A549 (cell line): ENCODE data around the gene CEL. TPM values are rescaled to one million over a fixed set of nuclear protein-coding genes. Genes with fewer than 3 reads are reported as not detected.

ENCODE experiments used
- ATAC-seq, 2 experiments: fragments of 200-7000 bp in 1 of 2; fragments of >200 bp in 1 of 2; cut with Nextera tagmentation in 1 of 2; cut with Tn5 transposase in 1 of 2; 3 replicates each; pipeline versions ENCODE4 v1.8.0 to v1.9.1; 2018 to 2020; ENCODE audit warnings: mild to moderate bottlenecking in 1 of 2, moderate library complexity in 1 of 2
- CTCF ChIA-PET: fragments of 300-600 bp; sonication (Branson Sonifier 250); formaldehyde crosslinking; extraction: SDS; loops from one replicate; lab custom pipeline; 2021; ENCODE audit warnings: antibody characterized with exemption, inconsistent platforms; lab: Yijun Ruan, JAX
- POLR2A ChIA-PET: fragments of 350-600 bp; formaldehyde crosslinking; extraction: SDS; loops from one replicate; lab custom pipeline; 2021; ENCODE audit warnings: antibody characterized with exemption, inconsistent platforms; lab: Yijun Ruan, JAX
- DNase-seq, 2 experiments: peaks; one replicate each; pipeline versions ENCODE4 v3.0.0 to v3.0.0-alpha.2; 2011 to 2016; ENCODE audit warnings: low read depth in 1 of 2, low spot score in 1 of 2
- FAIRE-seq: peaks from 2 replicates; lab custom pipeline; 2011; peaks lifted over from hg19 to GRCh38; lab: Jason Lieb, UNC
- H3K27ac ChIP-seq, 2 experiments: fragments of >200 bp; sonication (Bioruptor Twin); formaldehyde crosslinking; 3 replicates each; pipeline ENCODE4 v1.5.1; 2016 to 2017
- H3K4me1 ChIP-seq: fragments of >200 bp; sonication (Bioruptor Twin); formaldehyde crosslinking; 3 replicates; pipeline ENCODE4 v1.6.1; 2016
- H3K4me2 ChIP-seq: fragments of >200 bp; sonication (Bioruptor Twin); formaldehyde crosslinking; 3 replicates; pipeline ENCODE4 v1.6.1; 2016
- H3K4me3 ChIP-seq: fragments of >200 bp; sonication (Bioruptor Twin); formaldehyde crosslinking; 3 replicates; pipeline ENCODE4 v1.5.1; 2016
- H3K9me3 ChIP-seq: fragments of >200 bp; sonication (Bioruptor Twin); formaldehyde crosslinking; 3 replicates; pipeline ENCODE4 v1.6.1; 2016
- CTCF ChIP-seq: fragments of >200 bp; sonication (Bioruptor Twin); formaldehyde crosslinking; IDR thresholded peaks from 3 replicates; pipeline ENCODE4 v1.5.1; 2016
- HDAC2 ChIP-seq: fragments of 200-600 bp; sonication (generic); IDR thresholded peaks from 2 replicates; pipeline ENCODE4 v1.6.1; 2016
- HES2 ChIP-seq: fragments of >200 bp; sonication (Bioruptor Twin); formaldehyde crosslinking; IDR thresholded peaks from 2 replicates; pipeline ENCODE4 v1.6.1; 2016
- HEYL ChIP-seq: fragments of 250-450 bp; sonication (Bioruptor Pico); IDR thresholded peaks from 2 replicates; pipeline ENCODE4 v1.8.0; 2021; ENCODE audit warnings: mild to moderate bottlenecking, moderate library complexity
- HOXB13 ChIP-seq: fragments of 250-450 bp; sonication (Bioruptor Pico); IDR thresholded peaks from 2 replicates; pipeline ENCODE4 v1.5.0; 2020; ENCODE audit warnings: low read depth, mild to moderate bottlenecking, moderate library complexity
- HOXB5 ChIP-seq: fragments of 250-450 bp; sonication (Bioruptor Pico); IDR thresholded peaks from 2 replicates; pipeline ENCODE4 v1.5.0; 2020; ENCODE audit warnings: mild to moderate bottlenecking, moderate library complexity
- JUN ChIP-seq, 2 experiments: fragments of >200 bp; sonication (Bioruptor Twin); formaldehyde crosslinking; IDR thresholded peaks; 2 replicates in 1 of 2; 3 replicates in 1 of 2; pipeline ENCODE4 v1.6.1; 2016 to 2017
- JUNB ChIP-seq: fragments of >200 bp; sonication (Bioruptor Twin); formaldehyde crosslinking; IDR thresholded peaks from 2 replicates; pipeline ENCODE4 v1.6.1; 2016
- MAFK ChIP-seq: fragments of 450-650 bp; IDR thresholded peaks from 2 replicates; pipeline ENCODE4 v1.6.1; 2014; ENCODE audit not compliant: partially characterized antibody
- RFX5 ChIP-seq: fragments of 450-650 bp; IDR thresholded peaks from 2 replicates; pipeline ENCODE4 v1.7.1; 2014; ENCODE audit warnings: antibody characterized with exemption, mild to moderate bottlenecking, moderate library complexity
- RNF2 ChIP-seq: fragments of 200-600 bp; sonication (generic); IDR thresholded peaks from 2 replicates; pipeline ENCODE4 v1.6.1; 2016; ENCODE audit warnings: low read depth, mild to moderate bottlenecking, antibody characterized with exemption, moderate library complexity, borderline replicate concordance
- ZC3H11A ChIP-seq: fragments of 450-650 bp; IDR thresholded peaks from 2 replicates; pipeline ENCODE4 v1.6.1; 2014; ENCODE audit warnings: antibody characterized with exemption, mild to moderate bottlenecking
- ZNF302 ChIP-seq: fragments of 250-450 bp; sonication (Bioruptor Pico); IDR thresholded peaks from 2 replicates; pipeline ENCODE4 v1.9.0; 2021; ENCODE audit warnings: inconsistent platforms, mild to moderate bottlenecking, moderate library complexity
- WGBS: methylation state at CpG from one replicate; pipeline ENCODE4 v1.1.6; 2017; ENCODE audit errors: missing lambda C conversion rate; 5-methylcytosine and 5-hydroxymethylcytosine counted together
- polyA plus RNA-seq, 4 experiments: library from polyadenylated mRNA; depleted of rRNA in 3 of 4; stranded (reverse); fragments of >200 nt; fragmentation: RNase III in 1 of 4; extraction: RNeasy Plus Mini Kit Qiagen cat#74134 plus additional on column Dnase treatment in 1 of 4; gene quantifications; 2 replicates in 3 of 4; 3 replicates in 1 of 4; pipeline ENCODE4 v1.2.3, GENCODE V29; 2011 to 2017

CEL gene
- polyA plus RNA-seq, 2 of the 4 experiments (the other 2 are of a cell fraction) = 0.23 to 0.68 TPM

- H3K4me2 ChIP-seq = no peak overlapping the region
- CTCF ChIA-PET = interaction anchor here (1.4 to 30.3 kb wide), 3 partner anchors 11 to 374 kb away, joined by 3 to 1284 read pairs (median 143); no protein-coding TSS in a partner anchor
- peaks cover 3% of the 10 kb centered on the region; the same call in 2 of the 3 replicates for H3K4me1 ChIP-seq
- DNase-seq = no peak
- no peaks in the 10 kb centered on the region for H3K9me3 ChIP-seq
- WGBS = 76% methylated on average over 5 of the region's 7 CpGs
- POLR2A ChIA-PET = no interaction called here
- no peak for TF ChIP-seq JUN (IDR thresholded peaks at IDR 0.05)
- TF ChIP-seq CTCF = no peak
- TF ChIP-seq RNF2 = no peak
- TF ChIP-seq RFX5 = no peak
- TF ChIP-seq JUNB = no peak
- TF ChIP-seq, all 56 proteins: peak for 0
- Histone ChIP-seq H3K4me3 (no peak overlapping the region), H3K27ac (no peak overlapping the region)
- ATAC-seq = no peak
- no peak for FAIRE-seq
These were observed 50.9 kb downstream of the CEL start for GRCh38 chr9:133112663-133113026.

GRCh38 chr9:133113163-133113948, 51.6 kb downstream of the CEL start:
- peaks cover 3% of the 10 kb centered on the region; the same call in 2 of the 3 replicates for H3K4me1 ChIP-seq
- no peaks in the 10 kb centered on the region for H3K9me3 ChIP-seq
- ChIA-PET POLR2A (interaction anchor here (0.5 kb wide), 1 partner anchor 1608 kb away, joined by 5 read pairs; no protein-coding TSS in a partner anchor), CTCF (interaction anchor here (1.4 to 30.3 kb wide), 4 partner anchors 8 to 72 kb away, joined by 3 to 1284 read pairs (median 74); no protein-coding TSS in a partner anchor)
- no peak for FAIRE-seq
- no peak overlapping the region for H3K4me2 ChIP-seq
- TF ChIP-seq HOXB5 (no peak), MAFK (peak; percentile 40), HEYL (CRISPR knock-in tag) (no peak), CTCF (no peak), RNF2 (no peak)
- TF ChIP-seq, all 56 proteins: peak for 1
- DNase-seq (no peak), ATAC-seq (no peak)
- H3K27ac ChIP-seq = no peak overlapping the region; a peak in 1 of 6 replicates
- WGBS = 89% methylated on average over 17 of the region's 19 CpGs
- H3K4me3 ChIP-seq = no peak overlapping the region

- POLR2A ChIA-PET = interaction anchor here (0.9 kb wide), 1 partner anchor 35 kb away, joined by 4 read pairs; no protein-coding TSS in a partner anchor
- TF ChIP-seq RNF2 (no peak), ZC3H11A (no peak), HES2 (no peak), HOXB13 (CRISPR knock-in tag) (no peak), JUN (IDR thresholded peaks at IDR 0.05) (no peak), ZNF302 (CRISPR knock-in tag) (no peak), RFX5 (no peak), HDAC2 (no peak)
- 81% methylated on average over 15 of the region's 20 CpGs for WGBS
- CTCF ChIA-PET = interaction anchor here (1.4 to 30.3 kb wide), 4 partner anchors 9 to 72 kb away, joined by 3 to 1284 read pairs (median 74); no protein-coding TSS in a partner anchor
- no peak overlapping the region for H3K4me3 ChIP-seq
- H3K4me1 ChIP-seq = peaks cover 3% of the 10 kb centered on the region; the same call in 2 of the 3 replicates
- H3K27ac ChIP-seq = no peak overlapping the region; a peak in 1 of 6 replicates
- ATAC-seq (peak in 1 of 2 experiments; percentile 13; a peak in 3 of 6 replicates), FAIRE-seq (no peak), DNase-seq (no peak)
- no peaks in the 10 kb centered on the region for H3K9me3 ChIP-seq
- no peak overlapping the region for H3K4me2 ChIP-seq
These were observed 52.4 kb downstream of the CEL start for GRCh38 chr9:133113949-133114885.
